Measurements from ENCODE around the gene POU2F3.
"Not testable (repeated sequence)": the region's sequence is repeated elsewhere in the genome, so short reads cannot be mapped to it uniquely, and the experiment has no call there.

Gene POU2F3

DNA sequence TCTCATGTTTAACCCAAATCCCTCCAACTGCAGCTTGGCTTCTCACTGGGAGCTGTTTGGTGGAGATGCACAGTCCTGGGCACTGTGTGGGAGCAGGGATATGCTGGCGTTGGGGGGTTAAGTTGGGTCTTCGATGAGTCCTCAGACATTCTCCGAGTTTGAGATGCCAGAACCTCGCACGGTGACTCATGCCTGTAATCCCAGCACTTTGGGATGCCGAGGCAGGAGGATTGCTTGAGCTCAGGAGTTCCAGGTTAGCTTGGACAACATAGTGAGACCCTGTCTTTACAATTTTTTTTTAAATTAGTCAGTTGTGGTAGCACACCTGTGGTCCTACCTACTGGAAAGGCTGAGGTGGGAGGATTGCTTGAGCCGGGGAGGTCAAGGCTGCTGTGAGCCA lies 20.7 kb downstream of the POU2F3 start:
- ATAC-seq (ENCODE audit: low read depth) = no peak
- DNase-seq (ENCODE audit: low spot score in 2 of 2) = no peak
- Mint-ChIP-seq H3K27ac (no peak overlapping the region), H3K36me3 (no peaks in the 10 kb centered on the region), H3K9me3 (no peaks in the 10 kb centered on the region), H3K4me1 (no peaks in the 10 kb centered on the region), H3K27me3 (peaks cover 13% of the 10 kb centered on the region), H3K4me3 (no peak overlapping the region)

DNA sequence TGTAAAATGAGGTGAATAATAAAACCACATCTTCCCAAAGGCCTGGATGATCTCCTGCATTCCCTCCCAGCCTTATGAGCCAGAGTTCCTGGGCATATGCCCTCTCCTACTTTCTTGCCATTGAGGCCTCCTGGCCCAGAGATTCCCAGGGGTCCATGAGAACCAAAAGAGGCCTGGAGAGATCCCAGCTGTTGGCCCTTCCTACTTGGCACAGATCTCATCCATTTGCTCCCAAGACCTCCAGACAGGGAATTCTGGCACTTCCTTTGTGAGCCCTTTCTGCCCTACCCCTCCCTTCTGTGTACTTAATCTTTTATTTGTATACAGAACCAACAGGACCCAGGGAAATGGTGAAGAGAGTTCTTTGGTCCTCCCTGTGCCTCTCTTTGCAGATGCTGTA lies 21.4 kb downstream of the POU2F3 start:
- H3K36me3 Mint-ChIP-seq = no peaks in the 10 kb centered on the region
- peaks cover 17% of the 10 kb centered on the region for H3K27me3 Mint-ChIP-seq
- H3K9me3 Mint-ChIP-seq = no peaks in the 10 kb centered on the region
- no peak overlapping the region for H3K27ac Mint-ChIP-seq
- H3K4me3 Mint-ChIP-seq = no peak overlapping the region
- DNase-seq (ENCODE audit: low spot score in 2 of 2) = no peak
- no peak for ATAC-seq (ENCODE audit: low read depth)
- no peaks in the 10 kb centered on the region for H3K4me1 Mint-ChIP-seq

DNA sequence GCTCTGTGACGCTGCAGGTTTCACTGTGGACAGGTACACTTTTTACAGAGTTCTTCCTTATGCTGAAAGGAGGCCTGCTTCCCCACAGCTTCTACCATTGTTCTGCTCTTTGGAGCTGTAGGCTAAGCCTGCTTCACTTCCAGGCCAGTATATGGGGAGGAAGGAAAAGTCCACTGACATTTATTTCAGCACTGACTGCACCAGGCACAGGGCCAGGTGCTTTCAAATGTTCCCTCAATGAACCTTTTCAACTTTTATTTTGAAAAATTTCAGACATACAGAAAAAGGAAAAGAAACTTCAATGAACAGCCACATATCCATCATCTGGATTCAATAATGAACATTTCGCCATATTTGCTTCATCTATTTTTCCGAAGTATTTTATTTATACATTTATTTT lies 22.0 kb downstream of the POU2F3 start:
- H3K4me1 Mint-ChIP-seq = no peaks in the 10 kb centered on the region
- no peak for DNase-seq (ENCODE audit: low spot score in 2 of 2)
- no peak overlapping the region for H3K27ac Mint-ChIP-seq
- no peak overlapping the region for H3K4me3 Mint-ChIP-seq
- no peaks in the 10 kb centered on the region for H3K9me3 Mint-ChIP-seq
- no peak for ATAC-seq (ENCODE audit: low read depth)
- H3K27me3 Mint-ChIP-seq = peaks cover 21% of the 10 kb centered on the region
- no peaks in the 10 kb centered on the region for H3K36me3 Mint-ChIP-seq

DNA sequence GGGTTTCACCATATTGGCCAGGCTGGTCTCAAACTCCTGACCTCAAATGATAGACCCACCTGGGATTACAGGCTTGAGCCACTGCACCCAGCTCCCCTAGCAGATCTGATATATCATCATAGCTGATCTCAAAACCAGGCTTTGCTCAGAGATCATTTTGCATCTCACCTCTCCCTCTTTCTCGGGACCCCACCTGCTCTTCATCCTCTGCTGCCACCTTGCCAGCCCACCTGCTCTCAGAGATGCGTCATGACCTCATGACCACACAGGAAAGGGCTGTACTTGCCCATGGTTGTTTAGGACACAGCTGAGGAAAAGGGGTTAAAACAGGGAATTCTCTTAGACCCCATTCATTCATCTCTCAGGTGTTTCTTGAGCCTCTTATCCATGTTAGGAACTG lies 27.4 kb downstream of the POU2F3 start:
- peaks cover 26% of the 10 kb centered on the region for H3K27me3 Mint-ChIP-seq
- H3K4me3 Mint-ChIP-seq = no peak overlapping the region
- peak; percentile 56 for ATAC-seq (ENCODE audit: low read depth)

DNA sequence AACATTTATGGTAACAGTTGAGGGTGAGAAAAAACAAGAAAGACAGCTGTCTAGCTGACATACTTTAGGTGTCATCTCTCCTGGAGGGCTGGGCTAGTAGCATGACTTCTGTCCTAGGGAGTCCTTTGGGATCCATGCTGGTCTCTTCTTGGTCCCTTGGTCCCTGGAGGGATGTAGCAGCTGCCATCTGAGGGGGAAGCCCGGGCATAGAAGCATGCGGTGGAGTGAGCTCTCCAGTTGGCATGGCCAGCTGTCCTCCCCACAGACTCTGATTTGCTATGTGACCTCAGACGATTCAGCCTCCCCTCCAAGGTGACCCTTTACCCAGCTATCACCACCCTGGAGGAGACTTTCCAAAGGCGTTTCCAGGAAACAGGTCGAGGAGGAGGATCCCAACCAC lies 28.7 kb downstream of the POU2F3 start:
- Mint-ChIP-seq H3K4me1 (peaks cover 2% of the 10 kb centered on the region), H3K9me3 (no peaks in the 10 kb centered on the region), H3K4me3 (no peak overlapping the region), H3K36me3 (peaks cover 3% of the 10 kb centered on the region), H3K27me3 (peaks cover 31% of the 10 kb centered on the region), H3K27ac (no peak overlapping the region)
- no peak for ATAC-seq (ENCODE audit: low read depth)
- no peak for DNase-seq (ENCODE audit: low spot score in 2 of 2)

More for the DNA sequence above, 27.4 kb downstream of the POU2F3 start:
- DNase-seq (ENCODE audit: low spot score in 2 of 2) = no peak
- Mint-ChIP-seq H3K36me3 (peaks cover 3% of the 10 kb centered on the region), H3K4me1 (peaks cover 2% of the 10 kb centered on the region), H3K27ac (no peak overlapping the region), H3K9me3 (no peaks in the 10 kb centered on the region)

DNA sequence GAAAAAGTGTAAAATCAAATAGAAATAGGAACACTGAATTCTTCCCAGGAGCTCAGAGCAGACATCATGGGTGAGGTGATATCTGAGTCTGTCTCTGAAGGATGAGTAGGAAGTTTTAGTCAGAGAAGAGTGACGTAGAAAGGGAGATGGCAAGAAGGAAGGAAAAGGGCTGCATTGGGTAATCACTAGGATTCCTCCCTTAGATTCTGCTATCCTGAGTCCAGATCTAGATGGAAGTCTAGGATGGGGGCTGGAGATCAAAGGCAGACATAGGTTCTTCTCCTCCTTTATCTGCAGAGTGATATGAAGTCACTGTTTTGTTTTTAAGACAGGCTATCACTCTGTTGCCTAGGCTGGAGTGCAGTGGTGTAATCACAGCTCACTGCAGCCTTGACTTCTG lies 30.4 kb downstream of the POU2F3 start:
- Mint-ChIP-seq H3K27me3 (peaks cover 39% of the 10 kb centered on the region), H3K9me3 (no peaks in the 10 kb centered on the region), H3K4me1 (peaks cover 2% of the 10 kb centered on the region), H3K4me3 (no peak overlapping the region), H3K27ac (no peak overlapping the region), H3K36me3 (peaks cover 3% of the 10 kb centered on the region)
- DNase-seq (ENCODE audit: low spot score in 2 of 2) = no peak
- ATAC-seq (ENCODE audit: low read depth) = no peak

DNA sequence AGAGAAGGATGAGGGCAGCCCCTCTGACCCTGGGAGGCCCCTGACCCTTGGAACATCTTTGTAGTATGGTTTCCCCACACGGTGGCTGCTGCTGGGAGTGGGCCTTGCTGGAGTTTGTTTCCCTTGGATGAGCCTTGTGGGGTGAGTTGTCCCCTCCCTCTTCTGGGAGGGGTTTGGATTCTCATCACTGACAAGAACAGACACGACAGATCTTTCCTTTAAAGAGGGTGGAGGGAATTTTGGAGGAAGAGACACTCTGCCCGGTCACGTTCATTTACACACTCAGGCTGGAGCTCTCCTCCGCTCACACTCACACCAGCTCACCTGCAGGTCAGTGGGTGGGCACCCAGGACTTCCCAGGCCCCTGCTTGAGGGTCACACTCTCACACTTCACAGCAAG lies 31.7 kb downstream of the POU2F3 start:
- H3K27me3 Mint-ChIP-seq = peaks cover 28% of the 10 kb centered on the region

DNA sequence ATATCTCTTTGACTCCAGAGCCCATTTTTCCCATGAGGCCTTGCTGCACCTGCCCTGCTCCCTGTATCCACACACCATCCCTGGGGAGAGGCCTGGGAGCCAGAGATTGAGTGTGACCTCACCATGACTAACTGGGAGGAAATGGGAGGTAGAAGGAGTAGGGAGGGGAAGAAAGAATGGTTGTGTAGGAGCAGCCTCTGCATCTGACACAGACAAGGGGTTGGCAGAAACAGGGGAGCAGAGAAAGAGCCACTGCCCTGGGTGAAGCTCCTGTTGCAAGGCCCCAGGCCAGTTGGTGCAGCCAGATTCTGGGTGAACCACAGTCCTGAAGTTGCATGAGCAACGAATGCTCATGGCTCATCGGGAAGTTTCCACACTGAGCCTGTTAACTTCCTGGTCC lies 32.4 kb downstream of the POU2F3 start:
- Mint-ChIP-seq H3K27me3 (peaks cover 26% of the 10 kb centered on the region), H3K4me1 (peaks cover 2% of the 10 kb centered on the region), H3K27ac (no peak overlapping the region), H3K4me3 (no peak overlapping the region), H3K9me3 (no peaks in the 10 kb centered on the region), H3K36me3 (peaks cover 3% of the 10 kb centered on the region)
- no peak for ATAC-seq (ENCODE audit: low read depth)
- no peak for DNase-seq (ENCODE audit: low spot score in 2 of 2)

More for the DNA sequence above, 31.7 kb downstream of the POU2F3 start:
- ATAC-seq (ENCODE audit: low read depth) = no peak
- H3K4me3 Mint-ChIP-seq = no peak overlapping the region
- DNase-seq (ENCODE audit: low spot score in 2 of 2) = no peak
- no peak overlapping the region for H3K27ac Mint-ChIP-seq
- H3K4me1 Mint-ChIP-seq = peaks cover 2% of the 10 kb centered on the region
- H3K36me3 Mint-ChIP-seq = peaks cover 3% of the 10 kb centered on the region
- H3K9me3 Mint-ChIP-seq = no peaks in the 10 kb centered on the region

DNA sequence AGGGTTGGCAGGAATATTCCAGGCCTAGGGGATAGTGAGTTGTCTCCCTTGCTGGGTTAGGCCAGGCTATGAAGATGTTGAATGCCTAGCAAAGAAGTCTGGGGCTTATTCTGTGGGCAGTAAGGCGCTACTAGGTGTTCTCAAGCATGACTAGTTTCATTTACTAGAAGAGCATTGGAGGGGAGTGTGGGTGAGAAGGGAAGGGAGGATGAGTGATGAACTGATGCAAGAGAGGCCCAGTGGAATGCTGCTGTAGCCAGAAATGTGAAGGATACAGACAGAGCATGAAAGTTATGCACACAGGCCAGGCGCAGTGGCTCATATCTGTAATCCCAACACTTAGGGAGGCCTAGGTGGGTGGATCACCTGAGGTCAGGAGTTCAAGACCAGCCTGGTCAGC lies 33.5 kb downstream of the POU2F3 start:
- ATAC-seq (ENCODE audit: low read depth) (no peak), DNase-seq (ENCODE audit: low spot score in 2 of 2) (no peak)
- Mint-ChIP-seq H3K9me3 (no peaks in the 10 kb centered on the region), H3K4me1 (no peaks in the 10 kb centered on the region), H3K27ac (no peak overlapping the region), H3K36me3 (peaks cover 3% of the 10 kb centered on the region), H3K4me3 (no peak overlapping the region), H3K27me3 (peaks cover 23% of the 10 kb centered on the region)

DNA sequence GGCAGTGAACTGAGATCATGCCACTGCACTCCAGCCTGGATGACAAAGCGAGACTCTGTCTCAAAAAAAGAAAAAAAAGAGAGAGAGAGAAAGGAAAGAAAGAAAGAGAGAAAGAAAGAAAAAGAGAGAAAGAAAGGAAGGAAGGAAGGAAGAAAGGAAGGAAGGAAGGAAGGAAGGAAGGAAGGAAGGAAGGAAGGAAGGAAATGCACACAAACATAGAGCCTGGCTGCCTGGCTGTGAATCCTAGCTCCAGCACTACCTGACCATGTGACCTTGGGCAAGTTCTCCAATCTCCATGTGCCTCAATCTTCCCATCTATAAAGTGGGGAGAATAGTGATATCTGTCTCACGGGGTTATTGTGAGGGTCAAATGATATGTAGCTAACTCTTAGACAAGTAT lies 34.0 kb downstream of the POU2F3 start:
- H3K9me3 Mint-ChIP-seq; DNase-seq (ENCODE audit: low spot score in 2 of 2); H3K4me1 Mint-ChIP-seq; ATAC-seq (ENCODE audit: low read depth); H3K27ac Mint-ChIP-seq; H3K4me3 Mint-ChIP-seq; H3K36me3 Mint-ChIP-seq: not testable (repeated sequence)
- peaks cover 21% of the 10 kb centered on the region for H3K27me3 Mint-ChIP-seq

DNA sequence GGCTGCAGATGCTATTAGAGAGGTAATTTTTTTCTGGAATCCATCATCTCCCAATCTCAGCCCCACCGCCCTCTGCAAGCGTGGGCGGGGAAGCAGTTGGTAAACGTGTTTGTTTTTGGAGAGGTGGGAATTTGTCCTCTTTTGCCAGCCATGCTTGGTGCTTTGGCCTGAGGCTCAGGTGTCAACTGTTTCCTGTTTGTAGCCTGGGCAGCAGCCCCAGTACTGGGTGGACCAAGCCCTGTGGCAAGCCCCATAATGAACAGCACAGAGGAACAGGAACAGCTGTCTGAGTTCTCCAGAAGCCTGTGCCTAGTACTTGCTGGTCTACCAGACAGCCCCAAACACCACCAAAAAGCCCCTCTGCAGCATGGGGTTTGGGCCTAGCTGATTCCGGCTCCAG lies 39.6 kb downstream of the POU2F3 start:
- H3K9me3 Mint-ChIP-seq = no peaks in the 10 kb centered on the region
- ATAC-seq (ENCODE audit: low read depth) = no peak
- H3K27ac Mint-ChIP-seq = no peak overlapping the region
- H3K27me3 Mint-ChIP-seq = peaks cover 7% of the 10 kb centered on the region
- no peak overlapping the region for H3K4me3 Mint-ChIP-seq
- no peak for DNase-seq (ENCODE audit: low spot score in 2 of 2)
- H3K4me1 Mint-ChIP-seq = no peaks in the 10 kb centered on the region
- no peaks in the 10 kb centered on the region for H3K36me3 Mint-ChIP-seq

DNA sequence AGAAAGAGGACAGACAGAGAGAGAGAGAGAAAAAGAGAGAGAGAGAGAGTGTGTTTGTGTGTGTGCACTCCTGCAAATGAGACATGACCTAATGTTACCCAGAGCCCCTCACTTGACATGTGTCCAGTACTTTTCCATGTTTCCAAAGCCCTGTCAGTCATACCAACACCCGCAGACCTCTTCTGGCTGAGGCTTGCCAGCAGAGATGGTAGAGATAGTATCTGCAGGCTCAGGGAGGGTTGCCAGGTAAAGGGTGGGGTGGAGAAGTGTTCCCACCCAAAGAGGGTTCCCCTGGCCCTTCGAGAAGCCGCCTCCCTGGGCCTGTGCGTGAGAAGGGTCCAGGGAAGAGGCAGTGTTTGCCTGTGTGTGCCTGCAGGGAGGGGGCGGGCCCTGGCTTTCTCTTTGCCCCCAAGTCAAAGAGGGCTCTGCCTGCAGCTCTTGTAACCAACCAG lies 40.7 kb downstream of the POU2F3 start:
- Mint-ChIP-seq H3K27me3 (peaks cover 3% of the 10 kb centered on the region), H3K4me3 (no peak overlapping the region), H3K9me3 (no peaks in the 10 kb centered on the region), H3K36me3 (no peaks in the 10 kb centered on the region), H3K27ac (no peak overlapping the region), H3K4me1 (no peaks in the 10 kb centered on the region)
- DNase-seq (ENCODE audit: low spot score in 2 of 2) (no peak), ATAC-seq (ENCODE audit: low read depth) (no peak)

DNA sequence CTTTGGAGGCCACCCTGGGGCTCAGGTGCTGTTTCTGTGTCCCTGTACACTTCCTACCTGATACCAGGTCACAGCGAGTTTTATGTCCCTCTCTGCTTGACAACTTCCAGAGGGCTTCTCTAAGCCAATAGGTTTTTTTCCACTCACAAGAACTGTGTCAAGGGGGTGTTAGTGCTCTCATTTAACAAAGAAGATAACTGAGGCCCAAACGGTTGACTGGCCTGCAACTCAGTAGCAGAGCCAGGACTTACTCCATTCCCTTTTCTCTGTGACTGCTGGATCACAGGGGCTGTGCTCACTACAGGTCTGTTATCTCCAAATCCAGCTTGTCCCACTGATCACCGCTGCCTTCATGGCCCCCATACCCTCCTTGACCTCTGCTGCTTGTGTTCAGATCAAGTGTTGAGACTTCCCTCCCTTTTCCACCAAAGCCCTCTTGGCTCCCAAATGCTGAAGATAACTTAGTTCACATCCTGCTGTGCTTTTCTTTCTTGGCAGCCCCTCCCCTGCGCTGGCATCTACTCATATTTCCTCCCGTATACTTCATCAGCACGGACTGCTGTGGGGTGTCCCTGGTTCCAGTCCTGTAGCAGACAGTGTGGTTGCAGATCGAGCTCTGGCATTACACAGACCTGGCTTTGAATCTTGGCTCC lies 41.3 kb downstream of the POU2F3 start:
- H3K27me3 Mint-ChIP-seq = peaks cover 4% of the 10 kb centered on the region
- no peaks in the 10 kb centered on the region for H3K36me3 Mint-ChIP-seq
- no peak for ATAC-seq (ENCODE audit: low read depth)
- H3K9me3 Mint-ChIP-seq = no peaks in the 10 kb centered on the region
- H3K4me1 Mint-ChIP-seq = no peaks in the 10 kb centered on the region
- DNase-seq (ENCODE audit: low spot score in 2 of 2) = no peak
- H3K4me3 Mint-ChIP-seq = no peak overlapping the region
- H3K27ac Mint-ChIP-seq = no peak overlapping the region

DNA sequence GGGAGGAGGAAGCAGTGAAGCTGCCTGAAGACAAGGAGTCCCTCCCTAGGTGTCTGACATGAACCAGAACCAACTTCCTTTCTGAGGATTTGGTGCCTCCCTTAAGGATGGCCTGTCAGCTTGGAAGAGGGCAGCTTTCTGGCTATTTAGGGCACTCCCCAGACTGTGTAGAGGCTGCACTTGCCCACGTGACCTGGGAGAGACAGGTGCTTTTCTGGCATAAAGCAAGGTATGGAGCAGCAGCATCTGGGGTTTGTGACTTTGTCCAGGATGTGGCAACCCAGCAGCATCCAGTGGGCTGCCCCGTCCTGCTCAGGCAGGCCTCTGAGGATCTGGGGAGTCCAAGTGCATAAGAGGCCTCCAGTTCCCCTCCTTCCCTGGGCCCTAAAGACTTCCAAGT lies 43.2 kb downstream of the POU2F3 start:
- Mint-ChIP-seq H3K36me3 (no peaks in the 10 kb centered on the region), H3K4me3 (no peak overlapping the region), H3K27me3 (peaks cover 7% of the 10 kb centered on the region), H3K9me3 (no peaks in the 10 kb centered on the region), H3K4me1 (no peaks in the 10 kb centered on the region), H3K27ac (no peak overlapping the region)
- ATAC-seq (ENCODE audit: low read depth) (no peak), DNase-seq (ENCODE audit: low spot score in 2 of 2) (no peak)

DNA sequence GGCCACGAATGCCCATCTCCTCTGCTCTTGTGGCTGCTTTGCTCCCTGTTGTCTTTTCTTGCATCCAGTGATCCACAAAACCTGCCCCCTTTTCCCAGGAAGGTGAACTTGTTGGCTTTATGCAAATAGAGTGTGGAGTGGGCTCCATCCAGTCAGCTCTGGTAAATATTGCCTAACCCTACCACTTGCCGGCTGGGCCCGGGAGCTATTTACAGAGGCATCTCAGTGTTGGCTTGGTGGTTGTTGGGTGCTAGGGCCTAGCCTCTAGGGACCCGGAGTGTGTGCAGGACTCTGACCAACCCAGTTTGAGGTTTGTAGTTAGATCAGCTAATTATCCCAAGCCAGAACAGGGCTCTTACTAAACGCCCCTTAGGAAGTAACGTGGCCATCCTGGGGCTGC lies 44.3 kb downstream of the POU2F3 start:
- no peaks in the 10 kb centered on the region for H3K9me3 Mint-ChIP-seq

More for the DNA sequence above, 44.3 kb downstream of the POU2F3 start:
- Mint-ChIP-seq H3K4me1 (peaks cover under 1% of the 10 kb centered on the region), H3K4me3 (no peak overlapping the region), H3K36me3 (no peaks in the 10 kb centered on the region), H3K27me3 (peaks cover 8% of the 10 kb centered on the region), H3K27ac (no peak overlapping the region)
- DNase-seq (ENCODE audit: low spot score in 2 of 2) (no peak), ATAC-seq (ENCODE audit: low read depth) (no peak)
